Breast epithelium (tissue), 4 donors: Measurements from ENCODE around the gene ANXA4. TPM values are rescaled to one million over a fixed set of nuclear protein-coding genes. Genes with fewer than 3 reads are reported as not detected.
A peak's percentile ranks its signal among the peaks of the same experiment; 100 is the strongest.
"Not testable (repeated sequence)": the region's sequence is repeated elsewhere in the genome, so short reads cannot be mapped to it uniquely, and the experiment has no call there.

ENCODE experiments used
- DNase-seq, 2 donors: peaks; one replicate each; pipeline ENCODE4 v3.0.0-alpha.2; 2019; ENCODE audit warnings: low spot score in 2 of 2
- H3K27ac ChIP-seq, 2 donors: fragments of 200-600 bp; sonication (generic) in 1 of 2; one replicate each; pipeline ENCODE4 v1.5.1; 2016 to 2019; ENCODE audit warnings: mild to moderate bottlenecking in 1 of 2
- H3K27me3 ChIP-seq, 2 donors: fragments of 200-600 bp; sonication (generic) in 1 of 2; one replicate each; pipeline versions ENCODE4 v1.5.1 to v1.6.0; 2017 to 2019; ENCODE audit warnings: control low read depth in 1 of 2, mild to moderate bottlenecking in 1 of 2
- H3K36me3 ChIP-seq: fragments of 200-600 bp; one replicate; pipeline ENCODE4 v1.5.1; 2019
- H3K4me1 ChIP-seq, 2 donors: fragments of 200-600 bp; sonication (generic); one replicate each; pipeline ENCODE4 v1.5.1; 2016 to 2019; ENCODE audit warnings: control low read depth in 1 of 2
- H3K4me3 ChIP-seq, 3 donors: fragments of 200-600 bp; sonication (generic); 1 replicate in 2 of 3; 2 replicates in 1 of 3; pipeline ENCODE4 v1.5.1; 2016 to 2019; ENCODE audit warnings: mild to moderate bottlenecking in 3 of 3, moderate library complexity in 2 of 3
- H3K9me3 ChIP-seq, 2 donors: fragments of 200-600 bp; sonication (generic) in 1 of 2; one replicate each; pipeline ENCODE4 v1.5.1; 2016 to 2019; ENCODE audit warnings: control low read depth in 1 of 2
- CTCF ChIP-seq, 3 donors: fragments of 450-650 bp; IDR thresholded peaks; one replicate each; pipeline ENCODE4 v1.5.1; 2016 to 2017; ENCODE audit warnings: antibody characterized with exemption in 3 of 3, mild to moderate bottlenecking in 3 of 3, moderate library complexity in 3 of 3
- POLR2A ChIP-seq: fragments of 450-650 bp; IDR thresholded peaks from one replicate; pipeline ENCODE4 v1.6.1; 2016; ENCODE audit warnings: antibody characterized with exemption, mild to moderate bottlenecking, moderate library complexity
- POLR2AphosphoS5 ChIP-seq, 3 donors: sonication (generic); formaldehyde crosslinking; IDR thresholded peaks; one replicate each; pipeline ENCODE4 v1.6.1; 2017; ENCODE audit warnings: antibody characterized with exemption in 3 of 3
- intact Hi-C: fragments of 100-400 bp; cut with DNase I; formaldehyde crosslinking; loops from one replicate; pipeline ENCODE4 v1.15.1; 2023; ENCODE audit warnings: low total_unique reads
- total RNA-seq, 3 donors: library from RNA; depleted of rRNA; stranded (reverse); fragments of >200 nt; gene quantifications; one replicate each; pipeline ENCODE4 v1.1.0, GENCODE V29; 2016

The ANXA4 gene
- total RNA-seq, 3 donors from 2014 or later, result 61.6 to 77.1 (median 65.6) TPM

- TF ChIP-seq CTCF (IDR thresholded peaks at IDR 0.05) (peak in 1 of 3 donors; percentile 28), POLR2AphosphoS5 (IDR thresholded peaks at IDR 0.05) (peak in 1 of 3 donors; percentile 41), POLR2A (no peak)
- Histone ChIP-seq H3K4me3 (peak overlapping the region; percentile 19 to 48 (median 40)), H3K9me3 (no peaks in the 10 kb centered on the region), H3K27me3 (no peaks in the 10 kb centered on the region), H3K36me3 (no peaks in the 10 kb centered on the region), H3K4me1 (peaks cover 0 to 28% of the 10 kb centered on the region in 2 donors), H3K27ac (peak overlapping the region; percentile 87 to 88)
- peak in 1 of 2 donors; percentile 34 for DNase-seq
- intact Hi-C loops, result no loop called here
Measured at GRCh38 chr2:69762513-69763494, 20.9 kb downstream of the ANXA4 start.

DNA sequence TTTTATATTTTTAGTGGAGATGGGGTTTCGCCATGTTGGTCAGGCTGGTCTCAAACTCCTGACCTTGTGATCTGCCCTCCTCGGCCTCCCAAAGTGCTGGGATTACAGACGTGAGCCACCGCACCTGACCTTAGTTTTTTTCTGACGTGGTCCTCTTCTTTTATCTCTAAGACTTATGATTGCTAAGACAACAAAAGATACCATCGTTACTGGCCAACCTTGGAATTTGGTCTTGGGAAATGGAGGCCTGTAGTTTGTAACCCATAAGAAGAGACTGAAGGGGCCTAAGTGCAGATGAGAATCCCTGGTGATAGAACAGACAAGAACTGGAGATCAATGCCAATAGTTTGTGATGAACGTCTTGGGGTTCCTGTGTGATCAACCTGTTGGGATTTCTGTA is 21.9 kb downstream of the ANXA4 start:
- peak overlapping the region; percentile 69 to 87 for H3K27ac ChIP-seq
- H3K36me3 ChIP-seq, intact Hi-C loops, H3K27me3 ChIP-seq, H3K4me3 ChIP-seq, DNase-seq, H3K9me3 ChIP-seq: not testable (repeated sequence)
- peaks cover 0 to 29% of the 10 kb centered on the region in 2 donors for H3K4me1 ChIP-seq

GRCh38 chr2:69764286-69765095 is 22.6 kb downstream of the ANXA4 start:
- no peak for DNase-seq
- Histone ChIP-seq H3K4me3 (no peak overlapping the region), H3K9me3 (no peaks in the 10 kb centered on the region), H3K27ac (peak overlapping the region; percentile 69 to 87), H3K36me3 (no peaks in the 10 kb centered on the region), H3K4me1 (peaks cover 0 to 29% of the 10 kb centered on the region in 2 donors), H3K27me3 (no peaks in the 10 kb centered on the region)
- intact Hi-C loops, result no loop called here
- TF ChIP-seq CTCF (IDR thresholded peaks at IDR 0.05) (no peak), POLR2A (no peak), POLR2AphosphoS5 (IDR thresholded peaks at IDR 0.05) (no peak)

DNA sequence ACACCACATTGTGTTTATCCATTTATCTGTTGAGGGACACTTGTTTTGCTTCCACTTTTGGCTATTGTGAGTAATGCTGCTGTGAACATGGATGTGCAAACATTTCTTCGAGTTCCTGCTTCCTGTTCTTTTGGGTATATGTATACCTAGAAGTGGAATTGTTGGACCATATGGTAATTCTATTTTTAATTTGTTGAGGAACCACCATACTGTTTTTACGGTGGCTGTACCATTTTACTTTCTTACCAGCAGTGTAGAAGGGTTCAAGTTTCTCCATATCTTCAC is 23.1 kb downstream of the ANXA4 start:
- peak overlapping the region; percentile 43 to 57 for H3K27ac ChIP-seq
- no peak overlapping the region for H3K4me3 ChIP-seq
- H3K9me3 ChIP-seq, result no peaks in the 10 kb centered on the region
- no peaks in the 10 kb centered on the region for H3K27me3 ChIP-seq
- no peak for TF ChIP-seq POLR2AphosphoS5 (IDR thresholded peaks at IDR 0.05)
- no peak for TF ChIP-seq CTCF (IDR thresholded peaks at IDR 0.05)
- TF ChIP-seq POLR2A, result no peak
- no peaks in the 10 kb centered on the region for H3K36me3 ChIP-seq
- H3K4me1 ChIP-seq, result peaks cover 0 to 29% of the 10 kb centered on the region in 2 donors
- intact Hi-C loops, result no loop called here
- DNase-seq, result no peak

- TF ChIP-seq CTCF (IDR thresholded peaks at IDR 0.05) (no peak), POLR2A (no peak), POLR2AphosphoS5 (IDR thresholded peaks at IDR 0.05) (no peak)
- peaks cover 0 to 29% of the 10 kb centered on the region in 2 donors for H3K4me1 ChIP-seq
- H3K9me3 ChIP-seq, result no peaks in the 10 kb centered on the region
- DNase-seq, result no peak
- no peaks in the 10 kb centered on the region for H3K36me3 ChIP-seq
- H3K27me3 ChIP-seq, result no peaks in the 10 kb centered on the region
- peak overlapping the region; percentile 43 to 65 for H3K27ac ChIP-seq
- H3K4me3 ChIP-seq, result no peak overlapping the region
- intact Hi-C loops, result no loop called here
Measured at GRCh38 chr2:69766014-69766413, 24.1 kb downstream of the ANXA4 start.
